Skeletal muscle tissue (tissue), 4 donors: ENCODE data around the gene CHRNA3. TPM values are rescaled to one million over a fixed set of nuclear protein-coding genes. Genes with fewer than 3 reads are reported as not detected.

Source experiments
- H3K27ac ChIP-seq: one replicate; pipeline ENCODE4 v1.7.0; 2013; ENCODE audit warnings: mild to moderate bottlenecking, low read depth, low read length, inconsistent platforms
- H3K27me3 ChIP-seq, 3 donors: one replicate each; pipeline ENCODE4 v1.7.0; 2013; ENCODE audit warnings: low read length in 3 of 3; ENCODE audit not compliant: control insufficient read depth in 3 of 3, insufficient read depth in 3 of 3
- H3K36me3 ChIP-seq, 3 donors: one replicate each; pipeline ENCODE4 v1.7.0; 2013; ENCODE audit warnings: low read length in 3 of 3; ENCODE audit not compliant: control insufficient read depth in 3 of 3, insufficient read depth in 3 of 3
- H3K4me1 ChIP-seq, 3 donors: one replicate each; pipeline ENCODE4 v1.7.0; 2013; ENCODE audit warnings: low read length in 3 of 3, mild to moderate bottlenecking in 3 of 3; ENCODE audit not compliant: control insufficient read depth in 3 of 3, insufficient read depth in 3 of 3
- H3K4me3 ChIP-seq, 3 donors: one replicate each; pipeline ENCODE4 v1.7.0; 2013; ENCODE audit warnings: low read length in 3 of 3
- H3K9ac ChIP-seq, 3 donors: one replicate each; pipeline ENCODE4 v1.7.0; 2013; ENCODE audit warnings: low read length in 3 of 3, mild to moderate bottlenecking in 3 of 3, moderate library complexity in 2 of 3, low read depth in 1 of 3
- H3K9me3 ChIP-seq, 3 donors: one replicate each; pipeline ENCODE4 v1.7.0; 2013; ENCODE audit warnings: low read length in 3 of 3; ENCODE audit not compliant: control insufficient read depth in 3 of 3
- total RNA-seq: library from RNA; depleted of rRNA; stranded (reverse); fragments of >200 nt; gene quantifications from one replicate; pipeline ENCODE4 v1.2.3, GENCODE V29; 2014
- donor health status: Osteomylitis.

The CHRNA3 gene
- total RNA-seq, 1 donor from 2014 or later: not detected

DNA sequence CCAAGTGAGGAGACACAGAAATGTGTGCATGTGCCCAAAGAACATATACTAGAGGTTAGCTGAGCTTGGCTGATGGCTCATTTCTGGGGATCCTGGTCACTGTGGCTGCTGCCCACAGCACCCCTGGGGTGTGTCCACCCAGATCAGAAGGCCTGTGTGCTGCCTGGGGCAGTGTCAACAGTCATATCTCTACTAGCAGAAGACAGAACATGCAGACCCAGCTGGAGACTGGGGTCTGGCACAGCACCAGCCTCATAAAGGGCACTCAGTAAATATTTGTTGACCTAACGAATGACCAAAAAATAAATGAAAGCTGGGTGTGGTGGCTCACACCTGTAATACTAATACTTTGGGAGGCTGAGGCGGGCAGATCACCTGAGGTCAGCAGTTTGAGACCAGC lies 16.4 kb downstream of the CHRNA3 start:
- H3K4me3 ChIP-seq: no peak overlapping the region
- no peak overlapping the region for H3K27ac ChIP-seq
- peaks cover 5 to 14% (median 8%) of the 10 kb centered on the region in 3 donors for H3K27me3 ChIP-seq
- H3K4me1 ChIP-seq: peaks cover 0 to 4% (median 0%) of the 10 kb centered on the region in 3 donors
- H3K9ac ChIP-seq: no peak overlapping the region
- peaks cover 0 to 2% (median 0%) of the 10 kb centered on the region in 3 donors for H3K36me3 ChIP-seq
- H3K9me3 ChIP-seq: no peaks in the 10 kb centered on the region

DNA sequence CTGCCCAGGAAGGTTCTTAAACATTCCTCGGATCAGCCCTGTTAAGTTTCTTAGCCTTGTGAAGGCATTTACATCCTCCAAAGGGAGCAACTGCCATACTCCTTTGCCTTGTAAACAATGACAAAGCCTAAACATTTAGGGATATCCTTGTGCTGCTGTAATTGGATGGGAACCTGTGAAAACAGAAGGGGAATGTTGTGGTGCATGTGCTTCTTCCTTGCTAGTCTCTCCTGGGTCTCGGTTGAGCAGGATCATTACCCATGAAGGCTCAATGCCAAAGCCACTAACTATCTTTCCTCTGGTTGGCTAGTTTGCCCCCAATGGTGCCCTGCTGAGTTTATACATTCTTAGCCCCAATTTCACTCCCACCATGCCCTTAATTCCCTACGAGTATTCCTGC lies 17.3 kb downstream of the CHRNA3 start:
- Histone ChIP-seq H3K9me3 (no peaks in the 10 kb centered on the region), H3K36me3 (peaks cover 0 to 2% (median 0%) of the 10 kb centered on the region in 3 donors), H3K4me1 (peaks cover 0 to 4% (median 0%) of the 10 kb centered on the region in 3 donors), H3K27ac (no peak overlapping the region), H3K4me3 (no peak overlapping the region), H3K9ac (no peak overlapping the region), H3K27me3 (peaks cover 5 to 14% (median 8%) of the 10 kb centered on the region in 3 donors)

DNA sequence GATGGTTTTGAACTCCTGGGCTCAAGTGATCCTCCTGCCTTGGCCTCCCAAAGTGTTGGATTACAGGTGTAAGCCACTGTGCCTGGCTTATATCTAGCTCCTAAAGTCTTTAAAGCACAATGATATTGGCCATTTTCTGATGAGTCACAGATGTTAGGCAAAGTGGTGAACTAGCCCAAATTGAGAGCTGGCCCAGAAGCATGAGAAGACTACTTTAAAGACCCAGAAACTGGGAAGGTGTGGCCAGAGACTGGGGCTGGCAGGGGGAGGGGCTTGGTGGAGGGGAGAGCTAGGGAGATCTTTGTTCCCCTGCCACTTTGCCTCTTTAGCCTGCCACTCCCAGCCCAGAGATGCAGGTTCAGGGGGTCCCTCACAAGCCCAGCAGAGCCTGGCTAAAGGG lies 21.6 kb downstream of the CHRNA3 start:
- Histone ChIP-seq H3K9me3 (no peaks in the 10 kb centered on the region), H3K4me3 (no peak overlapping the region), H3K9ac (no peak overlapping the region), H3K4me1 (peaks cover 0 to 4% (median 0%) of the 10 kb centered on the region in 3 donors), H3K27me3 (peaks cover 5 to 10% (median 5%) of the 10 kb centered on the region in 3 donors), H3K36me3 (peaks cover 0 to 2% (median 0%) of the 10 kb centered on the region in 3 donors), H3K27ac (no peak overlapping the region)

DNA sequence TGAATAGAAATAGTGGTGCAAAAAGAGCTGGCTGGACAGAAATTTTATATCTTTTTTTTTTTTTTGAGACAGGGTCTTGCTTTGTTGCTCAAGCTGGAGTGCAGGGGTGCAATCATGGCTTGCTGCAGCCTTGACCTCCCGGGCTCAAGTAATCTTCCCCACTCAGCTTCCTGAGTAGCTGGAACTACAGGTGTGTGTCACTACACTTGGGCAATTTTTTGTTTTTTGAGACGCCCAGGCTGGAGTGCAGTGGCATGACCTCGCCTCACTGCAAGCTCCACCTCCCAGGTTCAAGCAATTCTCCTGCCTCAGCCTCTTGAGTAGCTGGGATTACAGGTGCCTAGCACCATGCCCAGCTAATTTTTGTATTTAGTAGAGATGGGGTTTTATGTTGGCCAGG lies 22.4 kb downstream of the CHRNA3 start:
- peaks cover under 1 to 5% (median 5%) of the 10 kb centered on the region in 3 donors for H3K27me3 ChIP-seq
- H3K36me3 ChIP-seq: peaks cover 0 to 2% (median 0%) of the 10 kb centered on the region in 3 donors
- no peak overlapping the region for H3K4me3 ChIP-seq
- no peaks in the 10 kb centered on the region for H3K9me3 ChIP-seq
- no peak overlapping the region for H3K9ac ChIP-seq
- peaks cover 0 to 4% (median 0%) of the 10 kb centered on the region in 3 donors for H3K4me1 ChIP-seq
- H3K27ac ChIP-seq: no peak overlapping the region

DNA sequence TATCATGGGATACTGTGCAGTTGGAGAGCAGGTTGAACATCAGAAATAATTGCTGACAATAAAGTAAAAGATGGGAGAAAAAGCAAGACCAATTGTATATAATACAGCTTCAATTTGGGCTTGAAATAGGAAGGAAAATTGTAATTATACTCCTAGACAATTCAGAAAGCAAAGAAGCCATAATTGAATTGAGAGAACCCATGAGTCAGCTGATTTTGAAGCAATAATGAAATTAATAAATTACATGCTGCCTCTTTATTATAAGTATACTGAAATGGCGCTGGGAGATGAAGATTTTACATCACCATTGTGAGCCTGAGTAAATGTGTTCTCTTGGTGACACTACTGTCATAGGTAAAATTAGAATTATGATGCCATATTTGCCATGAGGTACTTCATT lies 23.2 kb downstream of the CHRNA3 start:
- Histone ChIP-seq H3K4me1 (no peaks in the 10 kb centered on the region), H3K36me3 (peaks cover 0 to 2% (median 0%) of the 10 kb centered on the region in 3 donors)

DNA sequence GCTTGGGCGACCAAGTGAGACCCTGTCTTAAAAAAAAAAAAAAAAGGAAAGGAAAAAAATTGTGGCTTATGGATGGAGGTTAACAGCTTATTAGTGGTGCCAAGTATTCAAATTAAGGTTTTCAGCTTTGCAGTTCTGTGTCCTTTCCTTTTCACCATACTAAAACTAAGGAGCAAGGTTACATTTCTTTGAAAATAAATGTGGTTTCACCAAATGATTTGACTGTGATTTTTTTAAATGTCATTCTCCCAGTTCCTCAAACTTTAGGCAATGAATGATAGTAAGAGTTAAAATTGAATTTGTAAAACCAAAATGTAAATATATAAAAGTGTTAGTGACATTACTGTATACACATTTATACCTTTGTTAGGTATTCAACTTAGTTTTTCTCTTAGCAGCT lies 45.9 kb downstream of the CHRNA3 start:
- no peak overlapping the region for H3K27ac ChIP-seq
- no peaks in the 10 kb centered on the region for H3K4me1 ChIP-seq
- no peaks in the 10 kb centered on the region for H3K36me3 ChIP-seq
- H3K9ac ChIP-seq: no peak overlapping the region
- no peaks in the 10 kb centered on the region for H3K9me3 ChIP-seq
- peaks cover 0 to 4% (median 3%) of the 10 kb centered on the region in 3 donors for H3K27me3 ChIP-seq
- H3K4me3 ChIP-seq: no peak overlapping the region

More for the DNA sequence above, 23.2 kb downstream of the CHRNA3 start:
- Histone ChIP-seq H3K4me3 (no peak overlapping the region), H3K27me3 (peaks cover 0 to 5% (median 0%) of the 10 kb centered on the region in 3 donors), H3K27ac (no peak overlapping the region), H3K9me3 (no peaks in the 10 kb centered on the region), H3K9ac (no peak overlapping the region)

DNA sequence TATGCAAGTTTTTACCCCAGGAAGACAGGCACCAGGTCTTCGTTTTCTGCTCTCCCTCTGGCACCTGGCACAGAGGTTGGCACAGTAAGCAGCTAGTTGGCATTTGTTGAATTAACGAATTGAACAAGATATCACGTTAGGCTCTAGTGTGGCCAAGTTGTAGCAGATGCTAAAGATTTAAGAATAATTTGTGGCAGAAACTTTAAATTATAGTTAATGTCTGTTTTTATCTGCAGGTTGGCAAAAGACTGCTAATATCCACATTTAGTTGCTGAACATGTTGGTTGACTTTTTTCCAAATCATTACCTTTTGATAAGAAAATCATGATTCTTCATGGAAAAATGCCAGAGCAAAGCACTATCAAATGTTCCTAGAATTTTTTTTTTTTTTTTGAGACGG lies 47.4 kb downstream of the CHRNA3 start:
- Histone ChIP-seq H3K4me1 (no peaks in the 10 kb centered on the region), H3K9me3 (no peaks in the 10 kb centered on the region), H3K27ac (no peak overlapping the region), H3K27me3 (peaks cover 0 to 4% (median 3%) of the 10 kb centered on the region in 3 donors), H3K4me3 (no peak overlapping the region), H3K9ac (no peak overlapping the region), H3K36me3 (no peaks in the 10 kb centered on the region)

DNA sequence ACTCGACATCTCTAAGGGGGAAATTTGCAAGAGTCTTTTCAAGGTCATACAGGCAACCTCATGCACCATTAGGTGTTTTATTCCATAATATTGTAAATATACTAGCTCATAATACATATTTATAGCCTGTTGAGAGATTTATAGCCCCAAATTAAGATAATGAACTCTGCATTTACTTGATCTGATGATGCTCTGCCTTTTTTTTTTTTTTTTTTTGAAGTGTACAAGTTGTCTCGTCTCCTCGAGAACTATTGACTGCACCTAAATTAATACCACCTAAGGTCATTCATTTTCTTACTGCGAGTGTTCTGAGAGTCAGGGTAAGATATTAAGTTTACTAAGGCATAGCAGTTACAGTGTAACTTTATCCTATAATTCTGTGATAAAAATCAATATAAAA lies 49.4 kb downstream of the CHRNA3 start:
- H3K27ac ChIP-seq: no peak overlapping the region
- no peaks in the 10 kb centered on the region for H3K9me3 ChIP-seq
- no peaks in the 10 kb centered on the region for H3K36me3 ChIP-seq
- H3K9ac ChIP-seq: no peak overlapping the region
- peaks cover under 1 to 14% (median 4%) of the 10 kb centered on the region in 3 donors for H3K27me3 ChIP-seq
- peaks cover under 1% of the 10 kb centered on the region in 3 donors for H3K4me1 ChIP-seq
- H3K4me3 ChIP-seq: no peak overlapping the region

DNA sequence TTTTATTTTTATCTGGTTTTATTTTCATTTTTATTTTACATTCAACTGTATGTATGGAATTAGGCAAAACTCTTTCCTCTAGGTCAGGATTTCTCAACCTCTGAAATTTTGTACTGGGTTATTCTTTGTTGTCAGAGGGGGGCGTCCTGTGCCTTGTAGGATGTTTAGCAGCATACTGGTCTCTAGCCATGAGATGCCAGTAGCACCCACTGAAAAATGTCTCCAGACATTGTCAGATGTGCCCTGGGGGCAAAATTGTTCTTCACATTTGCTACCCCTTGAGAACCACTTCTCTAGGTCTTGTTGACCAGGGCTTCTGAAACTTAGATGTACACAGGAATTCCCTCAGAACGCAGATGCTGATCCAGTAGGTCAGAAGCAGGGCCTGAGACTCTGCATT lies 50.1 kb downstream of the CHRNA3 start:
- peaks cover 6 to 14% (median 9%) of the 10 kb centered on the region in 3 donors for H3K27me3 ChIP-seq
- peaks cover 6 to 8% (median 7%) of the 10 kb centered on the region in 3 donors for H3K4me1 ChIP-seq
- H3K9me3 ChIP-seq: no peaks in the 10 kb centered on the region
- no peak overlapping the region for H3K4me3 ChIP-seq
- H3K36me3 ChIP-seq: no peaks in the 10 kb centered on the region
- H3K27ac ChIP-seq: no peak overlapping the region
- no peak overlapping the region for H3K9ac ChIP-seq

DNA sequence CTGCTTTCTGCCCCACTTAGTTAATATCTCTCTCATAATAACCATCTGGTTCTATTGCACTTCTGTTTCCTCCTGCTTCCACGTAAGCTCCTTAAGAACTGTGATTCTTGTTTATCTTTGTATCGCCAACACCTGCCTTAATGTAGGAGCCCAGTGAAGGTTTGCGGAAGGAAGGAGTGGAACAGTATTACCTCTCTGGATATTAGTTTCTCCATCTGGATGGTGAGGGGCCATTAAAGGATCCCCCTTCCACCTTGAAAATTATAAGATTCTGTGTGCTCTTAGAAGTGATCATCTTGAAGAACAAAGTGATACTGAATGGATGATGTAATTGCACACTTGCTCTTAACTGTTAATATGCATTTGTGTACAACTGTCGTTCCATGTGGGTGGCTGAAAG lies 53.3 kb downstream of the CHRNA3 start:
- H3K4me3 ChIP-seq: no peak overlapping the region
- H3K9ac ChIP-seq: no peak overlapping the region
- peaks cover 7 to 9% (median 8%) of the 10 kb centered on the region in 3 donors for H3K4me1 ChIP-seq
- H3K27ac ChIP-seq: no peak overlapping the region
- peaks cover 6 to 14% (median 9%) of the 10 kb centered on the region in 3 donors for H3K27me3 ChIP-seq
- H3K36me3 ChIP-seq: no peaks in the 10 kb centered on the region
- no peaks in the 10 kb centered on the region for H3K9me3 ChIP-seq
